Ascending aorta (tissue), 2 donors: ENCODE measurements around the gene KCNIP4. TPM values are rescaled to one million over a fixed set of nuclear protein-coding genes. Genes with fewer than 3 reads are reported as not detected.

Source experiments
- DNase-seq, 2 donors: peaks; one replicate each; pipeline ENCODE4 v3.0.0-alpha.2; 2019; ENCODE audit warnings: low spot score in 2 of 2
- H3K27ac ChIP-seq, 2 donors: fragments of 200-600 bp; sonication (generic); one replicate each; pipeline ENCODE4 v1.5.1; 2016 to 2017; ENCODE audit warnings: mild to moderate bottlenecking in 1 of 2
- H3K27me3 ChIP-seq: fragments of 200-600 bp; sonication (generic); one replicate; pipeline ENCODE4 v1.5.1; 2017
- H3K36me3 ChIP-seq, 2 donors: fragments of 200-600 bp; sonication (generic); one replicate each; pipeline ENCODE4 v1.5.1; 2016
- H3K4me1 ChIP-seq, 2 donors: fragments of 200-600 bp; sonication (generic); one replicate each; pipeline ENCODE4 v1.5.1; 2016 to 2017; ENCODE audit warnings: mild to moderate bottlenecking in 1 of 2
- H3K4me3 ChIP-seq, 2 donors: fragments of 200-600 bp; sonication (generic); one replicate each; pipeline ENCODE4 v1.5.1; 2016 to 2017; ENCODE audit warnings: mild to moderate bottlenecking in 1 of 2
- H3K9me3 ChIP-seq, 2 donors: fragments of 200-600 bp; sonication (generic); one replicate each; pipeline ENCODE4 v1.5.1; 2016
- intact Hi-C: fragments of 100-400 bp; cut with DNase I; formaldehyde crosslinking; loops from one replicate; pipeline ENCODE4 v1.15.1; 2023
- total RNA-seq: library from RNA; depleted of rRNA; stranded (reverse); fragments of >200 nt; gene quantifications from one replicate; pipeline ENCODE4 v1.1.0, GENCODE V29; 2016
- TF ChIP-seq, protein P1 (sequence below), 3 experiments: fragments of 200-600 bp in 2 of 3; fragments of 450-650 bp in 1 of 3; sonication (generic) in 2 of 3; IDR thresholded peaks; one replicate each; pipeline ENCODE4 v1.5.1; 2016 to 2019; ENCODE audit warnings: antibody characterized with exemption in 3 of 3, mild to moderate bottlenecking in 1 of 3, moderate library complexity in 1 of 3

Gene KCNIP4
- total RNA-seq, 1 donor from 2014 or later, result not detected

DNA sequence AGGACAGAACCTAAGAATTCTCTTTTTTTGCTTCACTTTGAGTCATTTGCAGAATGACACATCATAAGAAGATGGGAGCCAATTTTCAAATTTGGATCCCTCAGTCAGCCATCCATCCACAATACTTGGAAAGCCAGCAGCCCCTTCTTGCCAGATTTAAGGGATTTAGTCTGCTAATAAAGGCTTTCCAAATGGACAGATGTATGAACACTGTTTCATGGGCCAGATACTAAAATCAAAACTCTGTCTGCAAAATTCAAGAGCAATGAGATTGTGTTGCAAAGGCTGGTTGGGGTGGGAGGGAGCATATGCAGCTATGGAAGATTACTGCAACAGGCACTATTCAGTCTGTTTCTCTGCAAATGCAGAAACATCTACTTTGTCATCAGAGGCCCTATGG is 37.7 kb upstream of the KCNIP4 start:
- no peak overlapping the region for H3K4me3 ChIP-seq
- DNase-seq, result no peak
- intact Hi-C loops, result no loop called here
- no peak overlapping the region for H3K27ac ChIP-seq
- TF ChIP-seq, protein P1, sequence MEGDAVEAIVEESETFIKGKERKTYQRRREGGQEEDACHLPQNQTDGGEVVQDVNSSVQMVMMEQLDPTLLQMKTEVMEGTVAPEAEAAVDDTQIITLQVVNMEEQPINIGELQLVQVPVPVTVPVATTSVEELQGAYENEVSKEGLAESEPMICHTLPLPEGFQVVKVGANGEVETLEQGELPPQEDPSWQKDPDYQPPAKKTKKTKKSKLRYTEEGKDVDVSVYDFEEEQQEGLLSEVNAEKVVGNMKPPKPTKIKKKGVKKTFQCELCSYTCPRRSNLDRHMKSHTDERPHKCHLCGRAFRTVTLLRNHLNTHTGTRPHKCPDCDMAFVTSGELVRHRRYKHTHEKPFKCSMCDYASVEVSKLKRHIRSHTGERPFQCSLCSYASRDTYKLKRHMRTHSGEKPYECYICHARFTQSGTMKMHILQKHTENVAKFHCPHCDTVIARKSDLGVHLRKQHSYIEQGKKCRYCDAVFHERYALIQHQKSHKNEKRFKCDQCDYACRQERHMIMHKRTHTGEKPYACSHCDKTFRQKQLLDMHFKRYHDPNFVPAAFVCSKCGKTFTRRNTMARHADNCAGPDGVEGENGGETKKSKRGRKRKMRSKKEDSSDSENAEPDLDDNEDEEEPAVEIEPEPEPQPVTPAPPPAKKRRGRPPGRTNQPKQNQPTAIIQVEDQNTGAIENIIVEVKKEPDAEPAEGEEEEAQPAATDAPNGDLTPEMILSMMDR (IDR thresholded peaks at IDR 0.05), result no peak
- no peaks in the 10 kb centered on the region for H3K9me3 ChIP-seq
- H3K4me1 ChIP-seq, result no peaks in the 10 kb centered on the region
- H3K27me3 ChIP-seq, result no peaks in the 10 kb centered on the region
- H3K36me3 ChIP-seq, result no peaks in the 10 kb centered on the region

DNA sequence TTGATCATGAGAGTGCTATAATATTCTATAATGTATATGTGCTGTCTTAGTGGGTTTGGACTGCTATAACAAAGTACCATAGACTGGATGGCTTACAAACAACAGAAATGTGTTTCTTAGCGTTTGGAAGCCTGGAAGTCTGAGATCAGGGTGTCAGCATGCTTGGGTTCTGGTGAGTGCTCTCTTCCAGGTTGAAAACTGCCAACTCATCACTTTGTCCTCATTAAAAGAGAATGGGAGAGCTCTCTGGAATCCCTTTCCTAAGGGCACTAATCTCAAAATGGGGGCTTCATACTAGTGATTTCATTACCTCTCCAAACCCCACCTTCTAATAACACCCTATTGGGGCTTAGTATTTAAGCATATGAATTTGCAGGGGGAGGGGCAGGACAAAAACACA is 33.5 kb upstream of the KCNIP4 start:
- Histone ChIP-seq H3K27me3 (no peaks in the 10 kb centered on the region), H3K9me3 (no peaks in the 10 kb centered on the region), H3K27ac (no peak overlapping the region), H3K36me3 (no peaks in the 10 kb centered on the region), H3K4me1 (no peaks in the 10 kb centered on the region), H3K4me3 (no peak overlapping the region)
- TF ChIP-seq, protein P1 (IDR thresholded peaks at IDR 0.05), result no peak
- no peak for DNase-seq
- intact Hi-C loops, result no loop called here

GRCh38 chr4:21979196-21979595 is 30.6 kb upstream of the KCNIP4 start:
- Histone ChIP-seq H3K4me1 (no peaks in the 10 kb centered on the region), H3K27ac (no peak overlapping the region), H3K36me3 (no peaks in the 10 kb centered on the region), H3K9me3 (no peaks in the 10 kb centered on the region), H3K27me3 (no peaks in the 10 kb centered on the region), H3K4me3 (no peak overlapping the region)
- TF ChIP-seq, protein P1 (IDR thresholded peaks at IDR 0.05), result no peak
- intact Hi-C loops, result no loop called here
- DNase-seq, result no peak

DNA sequence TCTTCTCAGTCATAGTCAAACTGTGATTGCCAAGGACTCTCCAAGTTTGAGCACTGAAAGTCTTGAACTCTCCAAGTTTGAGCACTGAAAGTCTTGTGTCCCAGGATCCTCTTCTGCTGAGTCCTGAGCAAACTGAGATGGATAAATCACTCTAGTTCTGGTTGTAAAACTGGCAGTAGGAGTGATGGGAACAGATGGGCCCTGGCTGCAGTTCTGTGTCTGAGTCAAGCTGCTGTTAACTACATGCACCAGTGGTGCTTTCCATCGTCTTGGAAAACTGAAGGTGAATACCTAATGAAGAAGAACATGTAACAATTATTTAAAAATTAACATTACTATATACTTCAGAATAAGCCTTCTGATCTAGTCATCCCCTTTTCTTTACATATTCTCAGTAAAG is 27.6 kb upstream of the KCNIP4 start:
- Histone ChIP-seq H3K27me3 (no peaks in the 10 kb centered on the region), H3K4me3 (no peak overlapping the region), H3K9me3 (no peaks in the 10 kb centered on the region), H3K27ac (no peak overlapping the region), H3K36me3 (no peaks in the 10 kb centered on the region), H3K4me1 (no peaks in the 10 kb centered on the region)
- intact Hi-C loops, result no loop called here
- TF ChIP-seq, protein P1 (IDR thresholded peaks at IDR 0.05), result no peak
- no peak for DNase-seq

DNA sequence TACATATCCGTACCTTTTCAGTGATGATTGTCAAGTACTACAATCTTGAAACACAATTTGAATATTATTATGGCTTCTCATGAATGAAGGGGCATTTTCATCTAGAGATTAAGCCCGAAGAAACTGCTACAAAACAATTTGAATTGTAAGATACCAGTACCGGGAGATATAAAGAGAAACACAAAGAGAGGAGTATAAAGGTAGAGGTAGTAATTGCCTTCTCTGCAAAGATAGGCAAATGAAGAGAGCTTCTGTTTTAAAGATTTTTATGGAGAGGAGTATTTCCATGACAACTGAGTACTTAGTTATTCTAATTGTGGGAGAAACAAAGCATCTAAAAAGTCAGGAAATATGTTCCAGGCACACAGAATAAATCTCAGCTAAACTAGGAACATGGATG is 25.3 kb upstream of the KCNIP4 start:
- Histone ChIP-seq H3K27me3 (no peaks in the 10 kb centered on the region), H3K4me3 (no peak overlapping the region), H3K36me3 (no peaks in the 10 kb centered on the region), H3K9me3 (no peaks in the 10 kb centered on the region), H3K27ac (no peak overlapping the region), H3K4me1 (no peaks in the 10 kb centered on the region)
- no peak for DNase-seq
- TF ChIP-seq, protein P1 (IDR thresholded peaks at IDR 0.05), result no peak
- intact Hi-C loops, result no loop called here

DNA sequence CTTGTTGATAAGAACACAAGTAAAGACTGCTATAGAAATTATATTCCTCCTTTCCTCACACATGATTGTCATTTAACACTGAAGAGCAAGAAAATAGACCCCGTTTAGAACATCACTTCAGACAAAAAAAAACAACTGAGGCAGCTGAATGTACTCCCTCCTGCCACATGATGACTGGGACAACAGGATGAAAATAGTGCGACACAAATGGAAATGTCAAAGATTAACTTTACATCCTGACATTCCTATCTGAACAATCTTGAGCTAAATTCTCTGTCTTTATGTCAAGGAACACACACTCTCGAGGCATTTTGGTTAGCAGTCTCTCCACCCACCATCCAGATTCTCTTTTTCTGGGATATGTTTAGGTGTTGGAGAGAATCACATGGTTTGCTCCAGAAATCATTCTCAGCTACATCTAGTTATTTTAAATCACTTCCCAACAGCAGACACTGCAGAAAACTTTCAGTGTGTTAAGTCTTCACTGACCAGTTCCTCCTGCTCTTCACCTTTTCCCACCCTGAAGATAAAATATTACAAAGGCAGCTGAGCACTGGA is 16.3 kb upstream of the KCNIP4 start:
- TF ChIP-seq, protein P1 (IDR thresholded peaks at IDR 0.05), result no peak
- H3K4me1 ChIP-seq, result no peaks in the 10 kb centered on the region
- DNase-seq, result no peak
- intact Hi-C loops, result no loop called here
- H3K9me3 ChIP-seq, result no peaks in the 10 kb centered on the region
- no peak overlapping the region for H3K4me3 ChIP-seq
- H3K36me3 ChIP-seq, result no peaks in the 10 kb centered on the region
- H3K27me3 ChIP-seq, result no peaks in the 10 kb centered on the region
- H3K27ac ChIP-seq, result no peak overlapping the region
